ENCODE measurements around the gene CACNA1B.

- TF ChIP-seq CTCF (IDR thresholded peaks at IDR 0.05) (no peak), POLR2A (IDR thresholded peaks at IDR 0.05) (no peak)
Observed at GRCh38 chr9:138120072-138120471, 242.5 kb downstream of the CACNA1B start.

All from vagina (tissue), 2 donors.